Measurements from ENCODE around the gene AP4S1.

DNA sequence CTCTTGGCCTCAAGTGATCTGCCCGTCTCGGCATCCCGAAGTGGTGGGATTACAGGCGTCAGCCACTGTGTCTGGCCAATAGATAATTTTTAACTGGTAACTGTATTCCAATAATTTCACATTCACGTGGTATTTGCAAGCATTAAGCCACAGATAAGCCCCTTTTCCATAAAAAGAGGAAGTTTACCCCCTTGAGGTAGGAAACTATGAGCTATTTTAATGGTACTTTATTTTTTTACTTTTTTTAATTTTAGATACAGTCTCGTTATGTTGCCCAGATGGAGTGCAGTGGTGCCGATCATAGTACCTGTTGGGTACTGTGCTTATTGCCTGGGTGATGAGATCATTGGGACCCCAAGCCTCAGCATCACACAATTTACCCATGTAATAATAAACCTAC is 42.9 kb upstream of the AP4S1 start:
- TF ChIP-seq, protein P1, sequence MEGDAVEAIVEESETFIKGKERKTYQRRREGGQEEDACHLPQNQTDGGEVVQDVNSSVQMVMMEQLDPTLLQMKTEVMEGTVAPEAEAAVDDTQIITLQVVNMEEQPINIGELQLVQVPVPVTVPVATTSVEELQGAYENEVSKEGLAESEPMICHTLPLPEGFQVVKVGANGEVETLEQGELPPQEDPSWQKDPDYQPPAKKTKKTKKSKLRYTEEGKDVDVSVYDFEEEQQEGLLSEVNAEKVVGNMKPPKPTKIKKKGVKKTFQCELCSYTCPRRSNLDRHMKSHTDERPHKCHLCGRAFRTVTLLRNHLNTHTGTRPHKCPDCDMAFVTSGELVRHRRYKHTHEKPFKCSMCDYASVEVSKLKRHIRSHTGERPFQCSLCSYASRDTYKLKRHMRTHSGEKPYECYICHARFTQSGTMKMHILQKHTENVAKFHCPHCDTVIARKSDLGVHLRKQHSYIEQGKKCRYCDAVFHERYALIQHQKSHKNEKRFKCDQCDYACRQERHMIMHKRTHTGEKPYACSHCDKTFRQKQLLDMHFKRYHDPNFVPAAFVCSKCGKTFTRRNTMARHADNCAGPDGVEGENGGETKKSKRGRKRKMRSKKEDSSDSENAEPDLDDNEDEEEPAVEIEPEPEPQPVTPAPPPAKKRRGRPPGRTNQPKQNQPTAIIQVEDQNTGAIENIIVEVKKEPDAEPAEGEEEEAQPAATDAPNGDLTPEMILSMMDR (IDR thresholded peaks at IDR 0.05), result no peak
- TF ChIP-seq ZFX (IDR thresholded peaks at IDR 0.05; ENCODE audit: borderline replicate concordance), result no peak

All from 22Rv1 (cell line).